Upper lobe of right lung (tissue), 1 donor: Measurements from ENCODE around the gene ATPAF2. TPM values are rescaled to one million over a fixed set of nuclear protein-coding genes. Genes with fewer than 3 reads are reported as not detected.

ENCODE experiments used
- ATAC-seq: fragments of 200-7000 bp; cut with Tn5 transposase; one replicate; pipeline ENCODE4 v1.9.1; 2020; ENCODE audit warnings: mild to moderate bottlenecking, moderate library complexity
- DNase-seq: peaks from one replicate; pipeline ENCODE4 v3.0.0-alpha.2; 2020
- H3K27ac ChIP-seq: fragments of 200-600 bp; one replicate; pipeline ENCODE4 v1.8.0; 2022
- H3K27me3 ChIP-seq: fragments of 200-600 bp; one replicate; pipeline ENCODE4 v1.8.0; 2022; ENCODE audit warnings: mild to moderate bottlenecking
- H3K36me3 ChIP-seq: fragments of 200-600 bp; one replicate; pipeline ENCODE4 v1.8.0; 2022
- H3K4me1 ChIP-seq: fragments of 200-600 bp; one replicate; pipeline ENCODE4 v1.8.0; 2022
- H3K4me3 ChIP-seq: fragments of 200-600 bp; one replicate; pipeline ENCODE4 v1.8.0; 2022; ENCODE audit warnings: mild to moderate bottlenecking
- H3K9me3 ChIP-seq: fragments of 200-600 bp; one replicate; pipeline ENCODE4 v1.8.0; 2022
- intact Hi-C: fragments of 100-400 bp; cut with DNase I; formaldehyde crosslinking; loops from one replicate; pipeline ENCODE4 v1.11.0; 2022
- long read RNA-seq: library from polyadenylated mRNA; unstranded; transcript quantifications from one replicate; pipeline ENCODE4 v2.0.0, GENCODE V29; 2021
- total RNA-seq: library from RNA; stranded (reverse); fragmentation: NEBNext Ultra II Directional; extraction: Animal tissue kit (Norgen Biotek cat#: 25700); gene quantifications from one replicate; pipeline ENCODE4 v1.2.1, GENCODE V29; 2021
- TF ChIP-seq, protein P1 (sequence below): fragments of 200-600 bp; IDR thresholded peaks from one replicate; pipeline ENCODE4 v1.8.0; 2022; ENCODE audit warnings: antibody characterized with exemption
- donor health status: DM: no; HTN: yes; CAD: no; lungs with severe emphysema.

ATPAF2 gene
- total RNA-seq = 26.3 TPM
- long read RNA-seq, transcript ATPAF2-206 (8 exons, 1,564 nt) = major isoform, 17 of 23 reads
- long read RNA-seq, partial matches to known transcripts = 1 of 23 reads
- long read RNA-seq, other reads (novel, unspliced or antisense) = 5 of 23 reads

DNA sequence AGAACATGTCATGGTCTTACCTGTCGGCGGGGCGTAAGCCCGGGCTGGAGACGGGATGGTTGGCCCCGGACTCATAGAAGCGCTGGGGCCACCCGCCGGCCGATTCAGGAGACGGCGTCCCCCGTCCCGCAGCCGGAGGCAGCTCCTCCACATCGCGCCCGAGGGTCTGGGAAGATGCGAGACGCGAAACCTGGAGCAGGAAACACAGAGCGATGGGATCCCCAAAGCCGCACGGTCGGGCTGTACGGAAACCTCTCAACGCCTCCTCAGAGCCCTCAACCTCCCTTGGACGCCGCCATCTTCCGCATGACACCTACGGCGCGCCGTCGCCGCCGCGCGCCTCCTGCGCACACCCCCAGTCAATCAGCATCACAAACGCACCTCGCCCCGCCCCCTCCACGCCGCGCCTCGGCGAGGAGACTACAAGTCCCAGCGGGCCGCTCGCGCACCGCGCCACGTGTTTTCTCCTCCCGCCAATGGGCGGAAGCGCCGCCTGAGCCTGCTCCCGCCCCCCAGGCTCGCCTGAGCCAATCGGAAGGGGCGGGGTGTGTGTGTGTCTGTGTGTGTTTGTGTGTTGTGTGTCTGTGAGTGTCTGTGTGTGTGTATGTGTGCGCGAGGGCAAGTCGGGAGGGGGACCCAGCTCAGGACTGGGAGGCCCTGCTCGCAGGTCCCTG lies at the start of gene ATPAF2, which contains the start of gene GID4:
Gene ATPAF2 (minus strand): TSS at position 308 of the 674 bp plus-strand sequence. CDS start 155 bp downstream, at position 153.
Gene GID4 (plus strand): TSS at position 548 of the 674 bp plus-strand sequence. CDS start 57 bp downstream, at position 605.
- intact Hi-C loops = no loop called here
- Histone ChIP-seq H3K9me3 (no peaks in the 10 kb centered on the region), H3K27ac (peak within 1 kb of the TSS; percentile 70), H3K4me3 (peak within 1 kb of the TSS; percentile 94), H3K4me1 (peaks cover 28% of the 10 kb centered on the region), H3K36me3 (no peaks in the 10 kb centered on the region), H3K27me3 (no peaks in the 10 kb centered on the region)
- ATAC-seq (peak; percentile 98), DNase-seq (peak; percentile 100)
- TF ChIP-seq, protein P1, sequence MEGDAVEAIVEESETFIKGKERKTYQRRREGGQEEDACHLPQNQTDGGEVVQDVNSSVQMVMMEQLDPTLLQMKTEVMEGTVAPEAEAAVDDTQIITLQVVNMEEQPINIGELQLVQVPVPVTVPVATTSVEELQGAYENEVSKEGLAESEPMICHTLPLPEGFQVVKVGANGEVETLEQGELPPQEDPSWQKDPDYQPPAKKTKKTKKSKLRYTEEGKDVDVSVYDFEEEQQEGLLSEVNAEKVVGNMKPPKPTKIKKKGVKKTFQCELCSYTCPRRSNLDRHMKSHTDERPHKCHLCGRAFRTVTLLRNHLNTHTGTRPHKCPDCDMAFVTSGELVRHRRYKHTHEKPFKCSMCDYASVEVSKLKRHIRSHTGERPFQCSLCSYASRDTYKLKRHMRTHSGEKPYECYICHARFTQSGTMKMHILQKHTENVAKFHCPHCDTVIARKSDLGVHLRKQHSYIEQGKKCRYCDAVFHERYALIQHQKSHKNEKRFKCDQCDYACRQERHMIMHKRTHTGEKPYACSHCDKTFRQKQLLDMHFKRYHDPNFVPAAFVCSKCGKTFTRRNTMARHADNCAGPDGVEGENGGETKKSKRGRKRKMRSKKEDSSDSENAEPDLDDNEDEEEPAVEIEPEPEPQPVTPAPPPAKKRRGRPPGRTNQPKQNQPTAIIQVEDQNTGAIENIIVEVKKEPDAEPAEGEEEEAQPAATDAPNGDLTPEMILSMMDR = no peak

DNA sequence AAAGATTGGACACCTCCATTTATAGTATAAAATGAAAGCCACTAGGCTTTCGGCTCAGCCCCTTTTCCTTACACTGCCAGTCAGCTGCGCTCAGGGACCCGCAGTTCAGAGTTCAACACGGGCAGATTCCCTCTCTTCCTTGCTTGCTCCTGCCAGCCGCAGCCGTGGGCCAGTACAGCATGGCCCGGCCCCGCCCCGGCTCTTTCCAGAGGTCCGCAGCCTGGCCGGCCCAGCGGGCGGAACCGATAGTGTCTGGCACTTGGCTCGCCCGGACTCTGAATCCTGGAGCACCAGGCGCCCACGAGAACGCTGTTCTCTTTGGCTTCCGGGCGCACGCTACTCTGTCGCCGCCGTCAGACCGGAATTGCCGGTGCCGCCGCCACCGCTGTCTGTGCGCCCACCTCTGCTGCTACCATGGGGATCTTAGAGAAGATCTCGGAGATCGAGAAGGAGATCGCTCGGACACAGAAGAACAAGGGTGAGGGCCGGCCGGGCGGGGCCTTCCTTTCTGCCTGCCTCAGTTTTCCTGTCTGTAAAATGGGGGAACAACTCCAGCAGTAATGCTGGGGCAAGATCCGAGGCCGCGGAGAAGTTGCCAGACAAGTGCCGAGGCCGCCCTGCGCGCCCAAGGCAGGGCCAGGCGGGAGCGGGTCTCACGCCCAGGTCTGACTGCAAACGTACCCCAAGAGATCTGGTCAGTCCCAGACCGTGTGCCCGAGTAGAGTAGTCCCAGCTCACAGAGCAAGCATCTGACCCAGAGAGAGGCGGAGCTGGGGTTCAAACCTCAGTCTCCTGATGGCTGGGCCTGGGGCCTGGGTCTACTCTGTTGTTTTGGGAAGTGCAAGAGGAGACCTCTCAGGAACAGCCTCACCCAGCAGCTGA lies 48.9 kb upstream of the ATPAF2 start, which contains the start of gene DRG2:
Gene DRG2 (plus strand): TSS at position 339 of the 882 bp plus-strand sequence. CDS start 76 bp downstream, at position 415.
- peak within 1 kb of the TSS; percentile 97 for H3K4me3 ChIP-seq
- ATAC-seq = peak; percentile 100
- H3K27me3 ChIP-seq = no peaks in the 10 kb centered on the region
- TF ChIP-seq, protein P1 = peak; percentile 17
- peak; percentile 94 for DNase-seq
- no peaks in the 10 kb centered on the region for H3K9me3 ChIP-seq
- H3K36me3 ChIP-seq = peaks cover 8% of the 10 kb centered on the region
- intact Hi-C loops = no loop called here
- H3K4me1 ChIP-seq = peaks cover 9% of the 10 kb centered on the region
- H3K27ac ChIP-seq = peak within 1 kb of the TSS; percentile 88

DNA sequence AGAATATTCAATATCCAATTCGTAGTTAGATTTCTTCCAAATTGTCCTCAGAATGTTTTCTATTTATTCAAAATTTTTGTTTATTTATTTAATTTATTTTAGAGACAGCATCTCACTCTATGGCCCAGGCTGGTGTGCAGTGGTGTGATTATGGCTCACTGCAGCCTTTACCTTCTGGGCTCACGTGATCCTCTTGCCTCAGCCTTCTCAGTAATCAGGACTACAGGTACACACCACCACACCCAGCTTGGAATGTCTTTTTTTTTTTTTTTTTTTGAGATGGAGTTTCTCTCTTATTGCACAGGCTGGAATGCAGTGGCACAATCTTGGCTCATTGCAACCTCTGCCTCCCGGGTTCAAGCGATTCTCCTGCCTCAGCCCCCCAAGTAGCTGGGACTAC lies 45.3 kb upstream of the ATPAF2 start:
- Histone ChIP-seq H3K4me1 (peaks cover 9% of the 10 kb centered on the region), H3K27ac (no peak overlapping the region), H3K36me3 (no peaks in the 10 kb centered on the region), H3K27me3 (no peaks in the 10 kb centered on the region), H3K9me3 (no peaks in the 10 kb centered on the region), H3K4me3 (no peak overlapping the region)
- ATAC-seq (no peak), DNase-seq (no peak)
- intact Hi-C loops = no loop called here
- TF ChIP-seq, protein P1 = no peak

DNA sequence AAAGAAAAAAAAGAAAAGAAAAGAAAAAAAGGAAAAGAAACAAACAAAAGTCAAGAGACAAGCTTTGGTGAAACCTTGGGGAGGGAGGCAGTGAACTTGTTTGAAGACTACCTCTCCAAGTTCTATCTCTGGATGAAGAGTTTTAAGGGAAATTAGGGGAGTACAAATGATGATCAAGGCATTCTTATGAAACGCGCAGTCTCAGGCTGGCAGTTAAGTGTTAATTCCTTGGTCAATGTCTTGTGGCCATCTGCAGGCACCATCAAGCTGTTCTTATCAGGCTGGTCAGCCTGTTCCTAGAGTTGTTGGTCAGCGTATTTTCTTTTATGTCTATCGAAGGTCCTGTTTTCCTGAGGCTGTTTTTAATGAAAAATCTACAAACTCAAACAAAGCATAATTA lies 40.6 kb upstream of the ATPAF2 start:
- Histone ChIP-seq H3K27ac (no peak overlapping the region), H3K27me3 (peaks cover 6% of the 10 kb centered on the region), H3K4me1 (no peaks in the 10 kb centered on the region), H3K9me3 (no peaks in the 10 kb centered on the region), H3K36me3 (no peaks in the 10 kb centered on the region), H3K4me3 (no peak overlapping the region)
- TF ChIP-seq, protein P1 = no peak
- intact Hi-C loops = no loop called here
- ATAC-seq (no peak), DNase-seq (no peak)

DNA sequence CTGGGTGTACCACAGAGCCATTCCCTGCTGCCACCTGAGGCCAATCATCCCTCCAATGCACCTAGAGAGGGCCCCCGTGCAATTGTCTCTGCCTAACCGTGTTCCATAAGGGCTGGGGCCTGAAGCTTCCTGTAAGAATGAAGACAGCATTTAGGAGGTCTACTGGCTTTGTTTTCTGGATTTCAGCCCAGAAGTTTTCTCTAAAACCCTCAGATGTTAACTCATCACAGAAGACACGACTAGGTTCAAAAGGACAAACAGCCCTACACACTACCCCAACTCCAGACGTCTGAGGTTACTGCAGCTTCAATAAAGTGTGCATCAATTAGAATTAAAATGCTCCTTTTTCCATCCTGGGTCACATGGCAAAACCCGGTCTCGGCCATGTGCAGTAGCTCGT lies 38.0 kb upstream of the ATPAF2 start:
- TF ChIP-seq, protein P1 = no peak
- ATAC-seq = no peak
- no peak for DNase-seq
- Histone ChIP-seq H3K9me3 (no peaks in the 10 kb centered on the region), H3K27me3 (peaks cover 6% of the 10 kb centered on the region), H3K4me1 (no peaks in the 10 kb centered on the region), H3K4me3 (no peak overlapping the region), H3K27ac (no peak overlapping the region), H3K36me3 (no peaks in the 10 kb centered on the region)
- intact Hi-C loops = no loop called here
